ENCODE data around the gene PTDSS2. TPM values are rescaled to one million over a fixed set of nuclear protein-coding genes. Genes with fewer than 3 reads are reported as not detected.

The PTDSS2 gene
- total RNA-seq, 2 donors from 2014 or later, result 26.8 to 32.5 TPM

GRCh38 chr11:437228-437870 lies 12.7 kb upstream of the PTDSS2 start:
- Histone ChIP-seq H3K4me3 (no peak overlapping the region), H3K27me3 (peaks cover 0 to 4% of the 10 kb centered on the region in 2 donors)
- DNase-seq (ENCODE audit: low spot score), result no peak

DNA sequence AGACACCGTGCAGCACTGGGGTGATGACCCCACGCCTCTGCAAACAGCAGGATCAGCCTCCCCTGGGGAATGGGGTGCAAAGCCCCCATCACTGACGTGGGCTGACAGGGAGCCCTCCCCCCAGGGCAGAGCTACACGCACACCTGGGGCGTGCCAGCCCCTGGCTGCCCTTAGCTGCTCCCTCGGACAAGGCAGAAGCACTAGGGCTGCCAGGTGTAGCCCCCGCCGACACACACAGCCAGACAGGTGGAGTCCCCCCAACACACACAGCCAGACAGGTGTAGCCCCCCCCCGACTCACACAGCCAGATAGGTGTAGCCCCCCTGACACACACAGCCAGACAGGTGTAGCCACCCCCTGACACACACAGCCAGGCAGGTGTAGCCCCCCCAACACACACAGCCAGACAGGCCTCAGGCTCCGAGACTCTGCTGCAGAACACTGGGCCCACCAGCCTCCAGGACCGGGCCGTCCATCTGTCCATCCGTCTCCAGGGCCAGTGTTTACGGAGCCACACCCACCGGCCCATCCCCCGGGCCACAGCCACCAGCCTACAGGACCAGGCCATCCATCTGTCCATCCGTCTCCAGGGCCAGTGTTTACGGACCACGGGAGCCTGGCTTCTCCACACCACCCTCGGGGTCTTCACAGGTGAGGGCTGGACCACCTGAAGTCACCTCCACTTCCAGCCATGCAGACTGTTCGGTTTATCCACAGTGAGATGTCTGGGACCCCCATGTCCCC lies 11.8 kb upstream of the PTDSS2 start:
- Histone ChIP-seq H3K27me3 (peaks cover 0 to 6% of the 10 kb centered on the region in 2 donors), H3K4me3 (no peak overlapping the region), H3K36me3 (no peaks in the 10 kb centered on the region), H3K9me3 (no peaks in the 10 kb centered on the region), H3K4me1 (peaks cover 0 to 5% of the 10 kb centered on the region in 2 donors), H3K27ac (no peak overlapping the region)
- TF ChIP-seq, protein P1, sequence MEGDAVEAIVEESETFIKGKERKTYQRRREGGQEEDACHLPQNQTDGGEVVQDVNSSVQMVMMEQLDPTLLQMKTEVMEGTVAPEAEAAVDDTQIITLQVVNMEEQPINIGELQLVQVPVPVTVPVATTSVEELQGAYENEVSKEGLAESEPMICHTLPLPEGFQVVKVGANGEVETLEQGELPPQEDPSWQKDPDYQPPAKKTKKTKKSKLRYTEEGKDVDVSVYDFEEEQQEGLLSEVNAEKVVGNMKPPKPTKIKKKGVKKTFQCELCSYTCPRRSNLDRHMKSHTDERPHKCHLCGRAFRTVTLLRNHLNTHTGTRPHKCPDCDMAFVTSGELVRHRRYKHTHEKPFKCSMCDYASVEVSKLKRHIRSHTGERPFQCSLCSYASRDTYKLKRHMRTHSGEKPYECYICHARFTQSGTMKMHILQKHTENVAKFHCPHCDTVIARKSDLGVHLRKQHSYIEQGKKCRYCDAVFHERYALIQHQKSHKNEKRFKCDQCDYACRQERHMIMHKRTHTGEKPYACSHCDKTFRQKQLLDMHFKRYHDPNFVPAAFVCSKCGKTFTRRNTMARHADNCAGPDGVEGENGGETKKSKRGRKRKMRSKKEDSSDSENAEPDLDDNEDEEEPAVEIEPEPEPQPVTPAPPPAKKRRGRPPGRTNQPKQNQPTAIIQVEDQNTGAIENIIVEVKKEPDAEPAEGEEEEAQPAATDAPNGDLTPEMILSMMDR (IDR thresholded peaks at IDR 0.05), result no peak
- no peak for DNase-seq (ENCODE audit: low spot score)

More at GRCh38 chr11:437228-437870, 12.7 kb upstream of the PTDSS2 start:
- Histone ChIP-seq H3K36me3 (no peaks in the 10 kb centered on the region), H3K4me1 (peaks cover 0 to 5% of the 10 kb centered on the region in 2 donors), H3K27ac (no peak overlapping the region), H3K9me3 (no peaks in the 10 kb centered on the region)
- TF ChIP-seq, protein P1 (IDR thresholded peaks at IDR 0.05), result no peak

GRCh38 chr11:439315-440064 lies 10.6 kb upstream of the PTDSS2 start:
- H3K27me3 ChIP-seq, result peaks cover 0 to 6% of the 10 kb centered on the region in 2 donors

DNA sequence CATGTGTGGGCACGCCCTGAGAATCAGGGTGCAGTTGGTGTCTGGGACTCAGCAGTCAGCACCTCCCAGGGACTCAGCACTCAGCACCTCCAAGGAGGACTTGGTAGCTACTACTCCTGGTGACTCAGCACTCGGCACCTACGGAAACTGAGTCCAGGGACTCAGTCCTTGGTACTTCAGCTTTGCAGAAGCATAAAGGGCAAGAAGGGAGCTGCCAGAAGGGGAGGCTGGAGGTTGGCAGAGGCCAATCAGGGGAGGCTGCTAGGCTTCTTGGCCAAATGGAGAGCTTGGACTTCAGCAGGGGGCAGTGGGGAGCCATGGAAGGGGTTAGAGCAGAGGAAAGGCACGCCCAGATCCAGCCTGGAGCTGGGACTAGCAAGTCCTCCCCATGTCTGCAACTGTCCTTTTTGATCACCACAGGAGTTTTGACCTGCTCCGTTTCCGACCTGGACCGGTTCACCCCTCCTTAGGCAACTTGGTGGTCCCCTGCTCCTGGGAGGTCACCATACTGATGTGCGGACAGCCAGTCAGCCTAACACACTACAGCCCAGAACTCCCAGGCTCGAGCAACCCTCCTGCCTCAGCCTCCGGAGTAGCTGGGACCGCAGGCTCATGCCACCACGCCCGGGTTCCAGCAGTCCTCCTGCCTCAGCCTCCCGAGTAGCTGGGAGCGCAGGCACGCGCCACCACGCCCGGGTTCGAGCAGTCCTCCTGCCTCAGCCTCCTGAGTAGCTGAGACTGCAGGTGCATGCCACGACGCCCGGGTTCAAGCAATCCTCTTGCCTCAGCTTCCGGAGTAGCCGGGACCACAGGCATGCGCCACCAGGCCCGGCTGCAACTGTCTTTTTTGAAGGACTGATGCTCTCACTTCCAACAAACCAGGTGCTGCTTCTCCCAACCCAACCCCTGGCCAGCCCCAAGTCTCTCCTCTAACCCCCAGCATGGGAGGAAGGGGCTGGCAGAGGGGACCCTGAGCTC lies 9.7 kb upstream of the PTDSS2 start:
- H3K27ac ChIP-seq, result no peak overlapping the region
- H3K36me3 ChIP-seq, result no peaks in the 10 kb centered on the region
- no peak overlapping the region for H3K4me3 ChIP-seq
- H3K27me3 ChIP-seq, result peaks cover 0 to 6% of the 10 kb centered on the region in 2 donors
- TF ChIP-seq, protein P1 (IDR thresholded peaks at IDR 0.05), result no peak
- no peak for DNase-seq (ENCODE audit: low spot score)
- H3K4me1 ChIP-seq, result peaks cover 0 to 12% of the 10 kb centered on the region in 2 donors
- H3K9me3 ChIP-seq, result no peaks in the 10 kb centered on the region

More at GRCh38 chr11:439315-440064, 10.6 kb upstream of the PTDSS2 start:
- Histone ChIP-seq H3K4me1 (peaks cover 0 to 9% of the 10 kb centered on the region in 2 donors), H3K27ac (no peak overlapping the region), H3K9me3 (no peaks in the 10 kb centered on the region), H3K36me3 (no peaks in the 10 kb centered on the region), H3K4me3 (no peak overlapping the region)
- TF ChIP-seq, protein P1 (IDR thresholded peaks at IDR 0.05), result no peak
- no peak for DNase-seq (ENCODE audit: low spot score)

GRCh38 chr11:441043-441417 lies 9.0 kb upstream of the PTDSS2 start:
- no peak overlapping the region for H3K27ac ChIP-seq
- H3K36me3 ChIP-seq, result no peaks in the 10 kb centered on the region
- no peak overlapping the region for H3K4me3 ChIP-seq
- peaks cover 0 to 6% of the 10 kb centered on the region in 2 donors for H3K27me3 ChIP-seq
- no peaks in the 10 kb centered on the region for H3K9me3 ChIP-seq
- TF ChIP-seq, protein P1 (IDR thresholded peaks at IDR 0.05), result no peak
- DNase-seq (ENCODE audit: low spot score), result no peak
- H3K4me1 ChIP-seq, result peaks cover 0 to 12% of the 10 kb centered on the region in 2 donors

Measured in right atrium auricular region (tissue), 2 donors.